DOHH2 (cell line): ENCODE results near the gene KATNBL1.

Source experiments
- H3F3A ChIP-seq: fragments of 200-600 bp; sonication (generic), shearing (Covaris generic); 2 replicates; pipeline ENCODE4 v1.6.0; 2016; ENCODE audit warnings: antibody characterized with exemption, mild to moderate bottlenecking; ENCODE audit not compliant: control insufficient read depth, insufficient read depth
- H3K27ac ChIP-seq: fragments of 200-600 bp; sonication (generic); 2 replicates; pipeline ENCODE4 v1.5.1; 2014; ENCODE audit warnings: low read depth, mild to moderate bottlenecking, low read length, moderate library complexity
- H3K27me3 ChIP-seq: fragments of 200-600 bp; sonication (generic); 2 replicates; pipeline ENCODE4 v1.6.1; 2014; ENCODE audit warnings: mild to moderate bottlenecking, low read length, mixed read lengths; ENCODE audit not compliant: control insufficient read depth
- H3K36me3 ChIP-seq: fragments of 200-600 bp; sonication (generic); 2 replicates; pipeline ENCODE4 v1.6.1; 2014; ENCODE audit warnings: mild to moderate bottlenecking, low read length, moderate library complexity, mixed read lengths; ENCODE audit not compliant: control insufficient read depth
- H3K4me1 ChIP-seq: fragments of 200-600 bp; sonication (generic); 2 replicates; pipeline ENCODE4 v1.6.1; 2014; ENCODE audit warnings: mild to moderate bottlenecking, low read length, mixed read lengths; ENCODE audit not compliant: control insufficient read depth
- H3K4me2 ChIP-seq: fragments of 200-600 bp; sonication (generic); 2 replicates; pipeline ENCODE4 v1.6.0; 2014; ENCODE audit warnings: mild to moderate bottlenecking, low read length, moderate library complexity
- H3K4me3 ChIP-seq: fragments of 200-600 bp; sonication (generic); 2 replicates; pipeline ENCODE4 v1.5.1; 2014; ENCODE audit warnings: mild to moderate bottlenecking, low read length, mixed read lengths
- H3K79me2 ChIP-seq: fragments of 200-600 bp; sonication (generic); 2 replicates; pipeline ENCODE4 v1.6.1; 2014; ENCODE audit warnings: mild to moderate bottlenecking, low read length, mixed read lengths; ENCODE audit not compliant: control insufficient read depth
- H3K9me2 ChIP-seq: fragments of 200-600 bp; sonication (generic); replicated peaks from 2 replicates; pipeline ENCODE4 v1.6.1; 2014; ENCODE audit warnings: mild to moderate bottlenecking, low read length, mixed read lengths; ENCODE audit not compliant: control insufficient read depth
- H3K9me3 ChIP-seq: fragments of 200-600 bp; sonication (generic); 2 replicates; pipeline ENCODE4 v1.6.1; 2014; ENCODE audit warnings: antibody characterized with exemption, low read length, mixed read lengths; ENCODE audit not compliant: control insufficient read depth, insufficient read depth
- H4K20me1 ChIP-seq: fragments of 200-600 bp; sonication (generic); 2 replicates; pipeline ENCODE4 v1.6.0; 2014; ENCODE audit warnings: low read depth, mild to moderate bottlenecking, antibody characterized with exemption, low read length, moderate library complexity; ENCODE audit not compliant: control insufficient read depth, insufficient read depth
- CTCF ChIP-seq: fragments of 200-600 bp; sonication (generic); IDR thresholded peaks from one replicate; pipeline ENCODE4 v1.5.1; 2014; ENCODE audit warnings: antibody characterized with exemption, mild to moderate bottlenecking, low read depth, low read length; ENCODE audit not compliant: poor library complexity, severe bottlenecking
- EZH2phosphoT487 ChIP-seq: fragments of 200-600 bp; sonication (generic); IDR thresholded peaks from 2 replicates; pipeline ENCODE4 v1.6.1; 2017; ENCODE audit warnings: borderline replicate concordance, mild to moderate bottlenecking, antibody characterized with exemption, low read length, moderate library complexity, mixed read lengths

The KATNBL1 gene

GRCh38 chr15:34223904-34224596 is 14.2 kb upstream of the KATNBL1 start:
- Histone ChIP-seq H3K79me2 (peaks cover 33% of the 10 kb centered on the region), H3K36me3 (peaks cover 19% of the 10 kb centered on the region), H3K4me2 (peak overlapping the region; percentile 84), H4K20me1 (no peaks in the 10 kb centered on the region), H3K4me3 (peak overlapping the region; percentile 96), H3K4me1 (peaks cover 25% of the 10 kb centered on the region), H3K27ac (peak overlapping the region; percentile 53), H3K27me3 (no peaks in the 10 kb centered on the region), H3K9me3 (no peaks in the 10 kb centered on the region), H3K9me2 (no peaks in the 10 kb centered on the region), H3F3A (peaks cover 10% of the 10 kb centered on the region)
- TF ChIP-seq CTCF (peak; percentile 49), EZH2phosphoT487 (no peak)

GRCh38 chr15:34217587-34218225 is 7.8 kb upstream of the KATNBL1 start:
- H3K9me3 ChIP-seq: no peaks in the 10 kb centered on the region
- H4K20me1 ChIP-seq: no peaks in the 10 kb centered on the region
- H3K4me3 ChIP-seq: no peak overlapping the region
- no peaks in the 10 kb centered on the region for H3K79me2 ChIP-seq
- H3K27me3 ChIP-seq: no peaks in the 10 kb centered on the region
- H3K4me1 ChIP-seq: peaks cover 11% of the 10 kb centered on the region
- no peak overlapping the region for H3K4me2 ChIP-seq
- H3K36me3 ChIP-seq: no peaks in the 10 kb centered on the region
- TF ChIP-seq EZH2phosphoT487 (no peak), CTCF (no peak)
- no peaks in the 10 kb centered on the region for H3K9me2 ChIP-seq
- no peak overlapping the region for H3K27ac ChIP-seq
- H3F3A ChIP-seq: peaks cover 5% of the 10 kb centered on the region

- no peaks in the 10 kb centered on the region for H3K27me3 ChIP-seq
- H3F3A ChIP-seq: no peaks in the 10 kb centered on the region
- no peak overlapping the region for H3K4me3 ChIP-seq
- H3K79me2 ChIP-seq: no peaks in the 10 kb centered on the region
- no peaks in the 10 kb centered on the region for H3K9me2 ChIP-seq
- no peak overlapping the region for H3K4me2 ChIP-seq
- no peak overlapping the region for H3K27ac ChIP-seq
- no peaks in the 10 kb centered on the region for H3K9me3 ChIP-seq
- no peaks in the 10 kb centered on the region for H3K36me3 ChIP-seq
- TF ChIP-seq EZH2phosphoT487: no peak
- no peak for TF ChIP-seq CTCF
- no peaks in the 10 kb centered on the region for H4K20me1 ChIP-seq
- peaks cover 11% of the 10 kb centered on the region for H3K4me1 ChIP-seq
Measured at GRCh38 chr15:34216527-34217270, 6.8 kb upstream of the KATNBL1 start.
